Upper lobe of left lung (tissue), 4 donors: Measurements from ENCODE around the gene YKT6.

Experiments
- EP300 ChIP-seq, 4 donors: sonication (generic); formaldehyde crosslinking; IDR thresholded peaks; one replicate each; pipeline ENCODE4 v1.5.1; 2017; ENCODE audit warnings: antibody characterized with exemption in 4 of 4, control low read depth in 2 of 4
- POLR2A ChIP-seq, 4 donors: fragments of 450-650 bp; IDR thresholded peaks; one replicate each; pipeline ENCODE4 v1.5.1; 2016 to 2017; ENCODE audit warnings: antibody characterized with exemption in 4 of 4, mild to moderate bottlenecking in 2 of 4
- POLR2AphosphoS5 ChIP-seq, 2 donors: sonication (generic); formaldehyde crosslinking; IDR thresholded peaks; one replicate each; pipeline ENCODE4 v1.5.1; 2017; ENCODE audit warnings: antibody characterized with exemption in 2 of 2
- TF ChIP-seq, protein P1 (sequence below), 6 experiments: fragments of 450-650 bp in 4 of 6; fragments of 200-600 bp in 2 of 6; sonication (generic) in 2 of 6; IDR thresholded peaks; one replicate each; pipeline ENCODE4 v1.5.1; 2016 to 2019; ENCODE audit warnings: antibody characterized with exemption in 6 of 6

DNA sequence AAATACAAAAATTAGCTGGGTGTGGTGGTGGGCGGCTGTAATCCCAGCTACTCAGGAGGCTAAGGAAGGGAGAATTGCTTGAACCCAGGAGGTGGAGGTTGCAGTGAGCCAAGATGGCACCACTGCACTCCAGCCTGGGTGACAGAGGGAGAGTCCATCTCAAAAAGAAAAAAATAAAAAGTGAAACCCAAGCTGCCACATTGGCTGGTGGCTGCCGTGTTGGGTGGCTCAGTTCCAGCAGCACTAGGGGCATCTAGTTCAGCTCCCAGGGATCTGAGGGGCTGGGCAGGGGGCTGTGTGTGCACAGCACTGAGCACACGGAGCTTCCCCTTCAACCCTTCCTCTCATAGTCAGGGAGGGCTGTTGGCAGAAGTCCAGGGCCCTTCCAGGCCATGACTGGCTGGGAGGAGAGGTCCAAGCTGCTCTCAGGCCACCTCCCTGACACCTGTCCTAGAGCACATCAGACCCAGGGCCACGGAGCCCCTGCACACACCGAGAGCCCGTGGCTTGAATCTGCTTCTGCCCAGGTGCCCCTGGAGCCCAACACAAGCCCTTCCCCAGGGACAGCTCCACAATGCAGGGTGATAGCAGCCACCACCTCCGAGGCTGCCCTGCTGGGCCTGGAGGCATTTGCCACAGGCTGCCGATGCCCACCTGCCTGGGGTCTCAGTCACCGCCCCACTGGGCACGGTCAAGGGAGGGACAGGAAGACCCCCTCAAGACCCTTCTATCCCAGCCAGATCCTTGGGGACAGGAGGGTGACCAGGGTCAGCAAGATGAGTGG is 47.3 kb downstream of the YKT6 start:
- TF ChIP-seq, protein P1, sequence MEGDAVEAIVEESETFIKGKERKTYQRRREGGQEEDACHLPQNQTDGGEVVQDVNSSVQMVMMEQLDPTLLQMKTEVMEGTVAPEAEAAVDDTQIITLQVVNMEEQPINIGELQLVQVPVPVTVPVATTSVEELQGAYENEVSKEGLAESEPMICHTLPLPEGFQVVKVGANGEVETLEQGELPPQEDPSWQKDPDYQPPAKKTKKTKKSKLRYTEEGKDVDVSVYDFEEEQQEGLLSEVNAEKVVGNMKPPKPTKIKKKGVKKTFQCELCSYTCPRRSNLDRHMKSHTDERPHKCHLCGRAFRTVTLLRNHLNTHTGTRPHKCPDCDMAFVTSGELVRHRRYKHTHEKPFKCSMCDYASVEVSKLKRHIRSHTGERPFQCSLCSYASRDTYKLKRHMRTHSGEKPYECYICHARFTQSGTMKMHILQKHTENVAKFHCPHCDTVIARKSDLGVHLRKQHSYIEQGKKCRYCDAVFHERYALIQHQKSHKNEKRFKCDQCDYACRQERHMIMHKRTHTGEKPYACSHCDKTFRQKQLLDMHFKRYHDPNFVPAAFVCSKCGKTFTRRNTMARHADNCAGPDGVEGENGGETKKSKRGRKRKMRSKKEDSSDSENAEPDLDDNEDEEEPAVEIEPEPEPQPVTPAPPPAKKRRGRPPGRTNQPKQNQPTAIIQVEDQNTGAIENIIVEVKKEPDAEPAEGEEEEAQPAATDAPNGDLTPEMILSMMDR (IDR thresholded peaks at IDR 0.05), result no peak
- TF ChIP-seq EP300 (IDR thresholded peaks at IDR 0.05) (no peak), POLR2AphosphoS5 (IDR thresholded peaks at IDR 0.05) (no peak), POLR2A (IDR thresholded peaks at IDR 0.05) (no peak)
